Measurements from ENCODE around the gene CDRT4.

DNA sequence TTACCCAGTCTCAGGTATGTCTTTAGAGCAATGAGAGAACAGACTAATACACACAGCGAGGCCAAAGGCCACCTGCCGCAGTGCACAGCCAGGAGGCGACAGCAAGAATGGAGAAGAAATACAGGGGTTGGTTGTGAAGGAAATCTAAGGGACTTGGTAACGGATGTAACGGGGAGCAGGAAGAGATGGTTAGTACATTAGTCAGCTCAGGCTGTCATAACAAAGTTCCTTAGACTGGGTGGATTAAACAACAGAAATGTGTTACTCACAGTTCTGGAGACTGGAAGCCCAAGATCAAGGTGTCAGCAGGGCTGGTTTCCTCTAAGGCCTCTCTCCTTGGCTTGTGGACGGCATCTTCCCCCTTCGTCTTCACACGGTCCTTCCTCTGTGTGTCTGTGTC lies 48.7 kb upstream of the CDRT4 start:
- TF ChIP-seq CTCF (conservative IDR thresholded peaks at IDR 0.05; ENCODE audit: low read depth in 2 of 2) (no peak), EZH2 (IDR thresholded peaks at IDR 0.05; ENCODE audit: low read depth, unreplicated experiment) (no peak), CREB1 (CRISPR knock-in tag; IDR thresholded peaks at IDR 0.05; ENCODE audit: low read depth) (no peak), POLR2AphosphoS5 (IDR thresholded peaks at IDR 0.05; ENCODE audit: low read depth) (no peak), JUNB (IDR thresholded peaks at IDR 0.05; ENCODE audit: unreplicated experiment) (no peak), STAT1 (IDR thresholded peaks at IDR 0.05; ENCODE audit: unreplicated experiment) (no peak), EZH2phosphoT487 (IDR thresholded peaks at IDR 0.05; ENCODE audit: unreplicated experiment) (no peak)
- TF ChIP-seq, protein P1, sequence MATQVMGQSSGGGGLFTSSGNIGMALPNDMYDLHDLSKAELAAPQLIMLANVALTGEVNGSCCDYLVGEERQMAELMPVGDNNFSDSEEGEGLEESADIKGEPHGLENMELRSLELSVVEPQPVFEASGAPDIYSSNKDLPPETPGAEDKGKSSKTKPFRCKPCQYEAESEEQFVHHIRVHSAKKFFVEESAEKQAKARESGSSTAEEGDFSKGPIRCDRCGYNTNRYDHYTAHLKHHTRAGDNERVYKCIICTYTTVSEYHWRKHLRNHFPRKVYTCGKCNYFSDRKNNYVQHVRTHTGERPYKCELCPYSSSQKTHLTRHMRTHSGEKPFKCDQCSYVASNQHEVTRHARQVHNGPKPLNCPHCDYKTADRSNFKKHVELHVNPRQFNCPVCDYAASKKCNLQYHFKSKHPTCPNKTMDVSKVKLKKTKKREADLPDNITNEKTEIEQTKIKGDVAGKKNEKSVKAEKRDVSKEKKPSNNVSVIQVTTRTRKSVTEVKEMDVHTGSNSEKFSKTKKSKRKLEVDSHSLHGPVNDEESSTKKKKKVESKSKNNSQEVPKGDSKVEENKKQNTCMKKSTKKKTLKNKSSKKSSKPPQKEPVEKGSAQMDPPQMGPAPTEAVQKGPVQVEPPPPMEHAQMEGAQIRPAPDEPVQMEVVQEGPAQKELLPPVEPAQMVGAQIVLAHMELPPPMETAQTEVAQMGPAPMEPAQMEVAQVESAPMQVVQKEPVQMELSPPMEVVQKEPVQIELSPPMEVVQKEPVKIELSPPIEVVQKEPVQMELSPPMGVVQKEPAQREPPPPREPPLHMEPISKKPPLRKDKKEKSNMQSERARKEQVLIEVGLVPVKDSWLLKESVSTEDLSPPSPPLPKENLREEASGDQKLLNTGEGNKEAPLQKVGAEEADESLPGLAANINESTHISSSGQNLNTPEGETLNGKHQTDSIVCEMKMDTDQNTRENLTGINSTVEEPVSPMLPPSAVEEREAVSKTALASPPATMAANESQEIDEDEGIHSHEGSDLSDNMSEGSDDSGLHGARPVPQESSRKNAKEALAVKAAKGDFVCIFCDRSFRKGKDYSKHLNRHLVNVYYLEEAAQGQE (IDR thresholded peaks at IDR 0.05; ENCODE audit: unreplicated experiment): no peak

Data from GM23338 (cell line).